ENCODE results near the gene ASPN. TPM values are rescaled to one million over a fixed set of nuclear protein-coding genes. Genes with fewer than 3 reads are reported as not detected.

ASPN gene
- total and polyA plus RNA-seq, 9 of the 15 experiments (the other 6 are each of a cell fraction or from before 2014, with no cell fraction given) = 0.03 to 0.07 TPM; not detected in 7

DNA sequence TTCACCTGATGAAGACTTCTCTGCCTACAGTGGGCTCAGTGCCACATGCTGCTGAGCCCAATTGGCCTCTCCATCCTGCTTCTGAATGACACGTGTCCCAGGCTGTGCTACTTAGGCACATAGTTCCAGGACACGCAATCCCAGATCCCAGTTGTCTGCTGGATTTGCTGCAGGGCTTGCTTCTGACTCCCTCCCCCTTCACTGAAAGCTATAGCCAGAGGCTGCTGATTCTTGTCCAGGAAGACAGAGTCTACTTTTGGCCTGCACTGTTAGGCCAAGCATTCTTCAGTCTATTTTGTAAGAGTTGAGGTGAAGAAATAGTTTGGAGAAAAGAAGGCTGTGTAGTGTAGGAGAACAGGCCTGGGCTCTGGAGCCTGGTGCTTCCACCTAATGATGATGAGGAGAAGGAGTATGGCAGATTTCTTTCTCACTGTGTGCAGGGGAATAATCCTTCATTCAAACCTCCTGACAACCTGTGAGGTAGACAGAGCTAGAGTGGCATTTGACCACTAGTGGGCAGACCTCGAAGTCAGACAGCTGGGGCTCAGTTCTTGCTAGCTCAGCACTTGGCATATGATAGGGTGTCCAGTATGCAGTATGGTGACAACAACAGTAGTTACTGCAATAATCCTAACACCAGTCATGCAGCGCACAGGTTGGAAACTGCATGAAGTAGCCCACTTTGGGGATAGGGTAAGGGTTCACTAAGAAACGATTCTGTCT is 19.5 kb upstream of the ASPN start (continued):
- TF ChIP-seq CTCF (IDR thresholded peaks at IDR 0.05 in 2 of 3, conservative IDR thresholded peaks at IDR 0.05 in 1 of 3; ENCODE audit: insufficient read depth in 2 of 3, low read depth in 1 of 3, low read length in 3 of 3) = peak; percentile 60 to 69 (median 67)
- TF ChIP-seq HCFC1 (IDR thresholded peaks at IDR 0.05; ENCODE audit: low read depth, low read length) = no peak

DNA sequence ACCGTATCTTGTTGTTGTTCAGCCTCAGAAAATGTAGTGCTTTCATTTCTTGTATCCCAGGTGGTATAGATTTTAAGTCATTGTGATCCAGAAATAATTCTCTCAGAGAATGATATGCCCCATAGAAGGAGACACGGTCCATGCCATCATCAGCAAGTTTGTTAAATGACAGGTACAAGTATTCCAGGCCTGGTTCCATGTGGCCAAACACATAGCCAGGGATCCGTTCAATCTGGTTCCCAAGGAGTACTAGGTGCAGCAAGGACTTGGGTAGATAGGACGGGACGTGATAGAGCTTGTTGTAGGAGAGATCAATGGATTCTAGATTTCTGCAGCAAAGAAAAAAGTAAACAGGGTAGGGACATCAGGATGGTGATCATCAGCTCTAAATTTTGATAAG is 18.4 kb upstream of the ASPN start:
- Histone ChIP-seq H3K4me3 (no peak overlapping the region), H3K79me2 (ENCODE audit: control insufficient read depth, insufficient read depth, low read length) (no peaks in the 10 kb centered on the region), H2AFZ (ENCODE audit: low read depth, low read length) (no peak overlapping the region), H3K27ac (ENCODE audit: extremely low read depth, low read depth, low read length) (no peak overlapping the region), H4K20me1 (replicated peaks; ENCODE audit: control insufficient read depth, insufficient read depth, low read length) (no peaks in the 10 kb centered on the region), H3K9me3 (replicated peaks; ENCODE audit: control insufficient read depth, insufficient read depth, low read depth, low read length) (no peaks in the 10 kb centered on the region), H3K4me1 (replicated peaks in 1 of 2; ENCODE audit: control insufficient read depth in 2 of 2, insufficient read depth in 2 of 2, low read length in 2 of 2) (peaks cover 4 to 11% of the 10 kb centered on the region in 2 experiments; a peak in 4 of 5 replicates), H3K27me3 (ENCODE audit: control insufficient read depth in 2 of 2, insufficient read depth in 2 of 2, low read length in 2 of 2) (no peaks in the 10 kb centered on the region), H3K9me1 (ENCODE audit: control insufficient read depth, insufficient read depth, low read length) (no peaks in the 10 kb centered on the region), H3K36me3 (ENCODE audit: control insufficient read depth, insufficient read depth, low read length) (no peaks in the 10 kb centered on the region), H3K9ac (ENCODE audit: insufficient read depth in 1 of 2, low read depth in 2 of 2, low read length in 2 of 2) (no peak overlapping the region), H3K4me2 (ENCODE audit: insufficient read depth, low read length) (no peak overlapping the region)
- 54% methylated on average over 5 of the region's 5 CpGs for WGBS (ENCODE audit: insufficient coverage, low coverage, missing lambda C conversion rate)
- no peak for DNase-seq (ENCODE audit: extremely low read depth in 1 of 4, low spot score in 3 of 4)
- no peak for TF ChIP-seq SRSF7 (optimal IDR thresholded peaks at IDR 0.05; ENCODE audit: low read depth, low read length)
- TF ChIP-seq XRCC3 (IDR thresholded peaks at IDR 0.05) = no peak
- no peak for TF ChIP-seq ILF3 (IDR thresholded peaks at IDR 0.05; ENCODE audit: borderline replicate concordance)
- TF ChIP-seq ZNF507 (tag; conservative IDR thresholded peaks at IDR 0.05) = no peak
- TF ChIP-seq ZFX (CRISPR knock-in tag; IDR thresholded peaks at IDR 0.05) = no peak
- TF ChIP-seq CXXC5 (CRISPR knock-in tag; IDR thresholded peaks at IDR 0.05) = no peak
- TF ChIP-seq PREB (CRISPR knock-in tag; IDR thresholded peaks at IDR 0.05) = no peak
- no peak for TF ChIP-seq KDM4B (IDR thresholded peaks at IDR 0.05; ENCODE audit: borderline replicate concordance in 2 of 2, low read depth in 1 of 2)
- TF ChIP-seq, protein P1, sequence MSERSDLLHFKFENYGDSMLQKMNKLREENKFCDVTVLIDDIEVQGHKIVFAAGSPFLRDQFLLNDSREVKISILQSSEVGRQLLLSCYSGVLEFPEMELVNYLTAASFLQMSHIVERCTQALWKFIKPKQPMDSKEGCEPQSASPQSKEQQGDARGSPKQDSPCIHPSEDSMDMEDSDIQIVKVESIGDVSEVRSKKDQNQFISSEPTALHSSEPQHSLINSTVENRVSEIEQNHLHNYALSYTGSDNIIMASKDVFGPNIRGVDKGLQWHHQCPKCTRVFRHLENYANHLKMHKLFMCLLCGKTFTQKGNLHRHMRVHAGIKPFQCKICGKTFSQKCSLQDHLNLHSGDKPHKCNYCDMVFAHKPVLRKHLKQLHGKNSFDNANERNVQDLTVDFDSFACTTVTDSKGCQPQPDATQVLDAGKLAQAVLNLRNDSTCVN (CRISPR knock-in tag; IDR thresholded peaks at IDR 0.05) = no peak
- TF ChIP-seq SMAD4 (CRISPR knock-in tag; conservative IDR thresholded peaks at IDR 0.05) = no peak
- no peak for TF ChIP-seq NELFE (IDR thresholded peaks at IDR 0.05; ENCODE audit: insufficient read depth, insufficient read length)
- TF ChIP-seq NR1H2 (CRISPR knock-in tag; IDR thresholded peaks at IDR 0.05) = no peak
- TF ChIP-seq ZKSCAN1 (IDR thresholded peaks at IDR 0.05; ENCODE audit: low read depth, low read length) = no peak
- TF ChIP-seq BMI1 (IDR thresholded peaks at IDR 0.05; ENCODE audit: low read length) = no peak
- TF ChIP-seq GATAD2B (IDR thresholded peaks at IDR 0.05; ENCODE audit: borderline replicate concordance) = no peak
- TF ChIP-seq MAFK (IDR thresholded peaks at IDR 0.05; ENCODE audit: low read length) = no peak
- intact Hi-C loops (cut with micrococcal nuclease) = no loop called here
- no peak for FAIRE-seq
- no peak for ATAC-seq
- CTCF ChIA-PET (ENCODE audit: low intra/inter-chr PET ratio) = no interaction called here
- no TSS peak for BruUV-seq (replicated peaks)
- POLR2A ChIA-PET = no interaction called here
- in situ Hi-C loops (cut with MboI) = no loop called here

Measured in K562 (cell line).